BLaER1 treated with 17β-estradiol and CSF1 and Interleukin-3, amounts not matched to agents 10 nM and 100 nM (cell line): ENCODE measurements around the gene UGT1A10.
"Not testable (repeated sequence)": the region's sequence is repeated elsewhere in the genome, so short reads cannot be mapped to it uniquely, and the experiment has no call there.

Experiments used
- H3K27ac ChIP-seq, 11 experiments: shearing (Covaris generic); formaldehyde crosslinking; 2 replicates each; pipeline ENCODE4 v1.8.1; 2022
- H3K27me3 ChIP-seq, 11 experiments: shearing (Covaris generic); formaldehyde crosslinking; 2 replicates each; pipeline ENCODE4 v1.8.1; 2022
- H3K36me3 ChIP-seq, 11 experiments: shearing (Covaris generic); formaldehyde crosslinking; 2 replicates each; pipeline ENCODE4 v1.8.1; 2022
- H3K4me1 ChIP-seq, 10 experiments: shearing (Covaris generic); formaldehyde crosslinking; 2 replicates each; pipeline ENCODE4 v1.8.1; 2022
- H3K4me2 ChIP-seq, 11 experiments: shearing (Covaris generic); formaldehyde crosslinking; 2 replicates each; pipeline ENCODE4 v1.8.1; 2022
- H3K4me3 ChIP-seq, 10 experiments: shearing (Covaris generic); formaldehyde crosslinking; 2 replicates each; pipeline ENCODE4 v1.8.1; 2022
- H3K9ac ChIP-seq, 11 experiments: shearing (Covaris generic); formaldehyde crosslinking; 2 replicates each; pipeline ENCODE4 v1.8.1; 2022
- H3K9me3 ChIP-seq, 11 experiments: shearing (Covaris generic); formaldehyde crosslinking; replicated peaks in 1 of 11; 2 replicates each; pipeline ENCODE4 v1.8.1; 2022
- H4K20me1 ChIP-seq, 11 experiments: shearing (Covaris generic); formaldehyde crosslinking; 2 replicates each; pipeline ENCODE4 v1.8.1; 2022
- Cebpa-rat ChIP-seq, 11 experiments: shearing (Covaris generic); IDR thresholded peaks; 2 replicates each; pipeline ENCODE4 v1.8.1; 2022

UGT1A10 gene

DNA sequence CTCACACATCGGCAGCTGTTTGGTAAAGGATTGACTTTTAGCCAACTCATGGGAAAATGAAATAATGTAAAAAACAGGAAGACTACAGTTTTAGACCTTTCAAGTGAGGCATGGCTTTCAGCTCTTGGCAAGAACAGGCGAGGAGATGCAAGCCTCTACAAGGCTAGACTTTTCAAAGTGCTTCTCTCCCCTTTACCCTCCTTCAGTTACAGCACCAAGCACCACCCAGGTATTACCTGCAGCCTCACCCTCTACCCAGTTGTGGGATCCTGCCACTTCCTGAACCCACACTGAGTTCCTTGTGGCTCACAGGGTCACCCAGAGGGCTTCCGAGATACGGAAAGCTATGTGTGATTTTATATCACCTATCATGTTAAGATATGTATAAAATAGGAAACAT is 14.7 kb downstream of the UGT1A10 start:
- TF ChIP-seq Cebpa-rat (IDR thresholded peaks at IDR 0.05): no peak
- H3K9ac ChIP-seq: no peak overlapping the region

DNA sequence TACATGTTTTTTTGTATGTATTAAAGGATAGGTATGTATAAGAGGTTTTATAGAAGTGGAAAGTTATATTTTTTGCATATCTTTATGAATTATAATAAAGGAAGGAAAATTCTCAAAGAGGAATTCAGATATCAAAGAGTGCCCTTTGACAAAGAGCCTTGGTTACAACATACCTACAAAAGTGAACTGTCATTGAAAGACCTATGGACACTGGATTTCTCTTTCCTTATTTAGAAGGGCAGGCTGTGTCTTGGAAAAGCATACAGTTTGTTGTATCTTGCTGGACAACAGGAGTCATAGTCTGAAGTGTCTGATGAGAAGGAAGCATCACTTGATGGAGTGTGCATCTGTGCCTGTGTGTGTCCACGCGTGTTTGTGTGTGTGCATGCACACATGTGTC is 15.2 kb downstream of the UGT1A10 start:
- Histone ChIP-seq H3K9ac (no peak overlapping the region), H3K4me3 (no peak overlapping the region), H3K36me3 (no peaks in the 10 kb centered on the region), H3K4me2 (no peak overlapping the region), H3K27me3 (no peaks in the 10 kb centered on the region), H3K4me1 (no peaks in the 10 kb centered on the region), H3K9me3 (peaks cover 8 to 14% (median 10%) of the 10 kb centered on the region in 11 experiments), H3K27ac (no peak overlapping the region), H4K20me1 (no peaks in the 10 kb centered on the region)
- no peak for TF ChIP-seq Cebpa-rat (IDR thresholded peaks at IDR 0.05)

More for the DNA sequence above, 14.7 kb downstream of the UGT1A10 start:
- H3K4me1 ChIP-seq: no peaks in the 10 kb centered on the region
- H3K27ac ChIP-seq: no peak overlapping the region
- H4K20me1 ChIP-seq: no peaks in the 10 kb centered on the region
- H3K36me3 ChIP-seq: no peaks in the 10 kb centered on the region; a peak in 1 of 22 replicates
- no peaks in the 10 kb centered on the region for H3K27me3 ChIP-seq
- peaks cover 12 to 19% (median 14%) of the 10 kb centered on the region in 11 experiments for H3K9me3 ChIP-seq
- no peak overlapping the region for H3K4me3 ChIP-seq
- no peak overlapping the region for H3K4me2 ChIP-seq

DNA sequence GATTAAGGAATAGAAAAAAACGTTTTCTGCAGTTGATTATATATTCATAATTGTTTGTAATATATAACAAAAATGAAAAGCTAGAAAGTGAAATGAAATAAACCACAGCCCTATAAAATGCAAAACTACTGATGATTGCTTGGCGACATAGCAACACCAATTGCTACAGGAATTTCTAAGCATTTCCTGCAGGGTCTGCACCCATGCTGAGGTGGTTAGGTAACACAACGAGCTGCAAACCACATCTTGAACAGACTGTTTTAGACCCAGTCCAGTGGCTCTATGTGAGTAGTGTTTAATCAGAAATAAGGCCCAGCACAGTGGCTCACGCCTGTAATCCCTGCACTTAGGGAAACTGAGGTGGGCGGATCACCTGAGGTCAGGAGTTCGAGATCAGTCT is 18.3 kb downstream of the UGT1A10 start:
- H3K36me3 ChIP-seq: no peaks in the 10 kb centered on the region
- no peaks in the 10 kb centered on the region for H4K20me1 ChIP-seq

DNA sequence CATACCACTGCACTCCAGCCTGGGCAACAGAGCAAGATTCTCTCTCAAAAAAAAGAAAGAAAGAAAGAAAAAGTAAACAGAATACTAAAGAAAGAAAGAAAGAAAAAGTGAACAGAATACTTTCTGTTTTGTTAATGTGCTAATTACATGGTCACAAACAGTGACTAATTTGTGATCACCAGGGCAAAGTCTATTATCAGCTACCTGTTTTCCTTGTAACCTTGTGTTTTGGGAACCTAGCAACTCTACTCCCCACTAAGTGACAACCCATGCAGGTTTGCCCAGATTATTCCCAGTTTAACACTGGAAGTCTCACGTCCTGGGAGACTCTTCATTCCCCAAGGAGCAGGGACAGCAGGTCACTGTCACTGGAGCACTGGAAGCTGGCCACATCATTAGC is 18.8 kb downstream of the UGT1A10 start:
- Histone ChIP-seq H3K27me3 (no peaks in the 10 kb centered on the region), H3K4me3 (no peak overlapping the region)

More for the DNA sequence above, 18.3 kb downstream of the UGT1A10 start:
- no peaks in the 10 kb centered on the region for H3K9me3 ChIP-seq
- no peak overlapping the region for H3K9ac ChIP-seq
- no peaks in the 10 kb centered on the region for H3K4me1 ChIP-seq
- no peaks in the 10 kb centered on the region for H3K27me3 ChIP-seq
- no peak overlapping the region for H3K4me2 ChIP-seq
- TF ChIP-seq Cebpa-rat (IDR thresholded peaks at IDR 0.05): no peak
- H3K27ac ChIP-seq: no peak overlapping the region
- no peak overlapping the region for H3K4me3 ChIP-seq

DNA sequence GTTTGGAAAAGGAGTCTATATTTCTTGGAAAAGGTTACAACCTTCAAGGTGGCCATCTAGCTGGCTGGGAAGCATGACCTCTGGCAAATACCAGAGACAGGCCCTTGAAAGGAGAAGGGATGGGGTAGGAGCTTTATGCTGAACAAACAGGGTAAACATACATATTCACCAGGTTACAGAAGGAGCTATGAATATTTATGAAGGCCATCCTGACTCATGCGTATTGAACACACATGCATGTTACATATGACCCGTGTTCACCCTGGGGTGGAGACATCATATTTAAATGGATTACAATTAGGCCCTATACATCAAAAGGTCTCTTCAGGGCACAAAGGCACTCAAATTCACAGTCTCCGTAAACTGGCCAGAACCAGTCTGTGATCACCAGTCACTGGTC is 19.7 kb downstream of the UGT1A10 start:
- not testable (repeated sequence) for H3K4me2 ChIP-seq, H3K27me3 ChIP-seq, H3K4me1 ChIP-seq, H3K9me3 ChIP-seq, H3K27ac ChIP-seq, H3K4me3 ChIP-seq, H3K36me3 ChIP-seq, H4K20me1 ChIP-seq, H3K9ac ChIP-seq

More for the DNA sequence above, 18.8 kb downstream of the UGT1A10 start:
- H3K9ac ChIP-seq: no peak overlapping the region
- H3K9me3 ChIP-seq: no peaks in the 10 kb centered on the region
- no peaks in the 10 kb centered on the region for H3K36me3 ChIP-seq
- TF ChIP-seq Cebpa-rat (IDR thresholded peaks at IDR 0.05): no peak
- no peak overlapping the region for H3K4me2 ChIP-seq
- no peak overlapping the region for H3K27ac ChIP-seq
- H4K20me1 ChIP-seq: no peaks in the 10 kb centered on the region
- no peaks in the 10 kb centered on the region for H3K4me1 ChIP-seq

DNA sequence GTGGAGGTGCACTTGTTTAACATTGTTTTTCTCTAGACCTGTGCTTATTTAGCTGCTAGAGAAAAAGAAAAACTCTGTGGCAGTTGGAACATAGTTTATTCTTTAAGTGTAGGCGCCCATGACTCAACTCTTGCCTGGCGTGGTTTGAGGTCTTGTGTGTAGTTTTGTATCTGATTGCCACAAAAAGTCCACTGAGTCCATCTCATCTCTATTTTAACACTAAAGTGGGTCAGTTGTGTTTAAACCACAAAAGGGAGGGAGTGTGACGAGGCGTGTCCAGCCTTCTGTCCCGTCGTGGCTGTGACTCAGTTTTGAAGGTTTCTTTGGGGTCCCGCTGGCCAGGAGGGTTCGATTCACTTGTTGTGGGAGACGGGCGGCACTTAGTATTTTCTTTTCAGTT is 20.2 kb downstream of the UGT1A10 start:
- Histone ChIP-seq H4K20me1 (no peaks in the 10 kb centered on the region), H3K27ac (no peak overlapping the region), H3K36me3 (no peaks in the 10 kb centered on the region), H3K27me3 (no peaks in the 10 kb centered on the region), H3K9me3 (peaks cover 0 to 9% (median 0%) of the 10 kb centered on the region in 11 experiments; a peak in 2 of 22 replicates), H3K4me2 (no peak overlapping the region), H3K4me3 (no peak overlapping the region), H3K4me1 (no peaks in the 10 kb centered on the region), H3K9ac (no peak overlapping the region)
- TF ChIP-seq Cebpa-rat (IDR thresholded peaks at IDR 0.05): no peak

DNA sequence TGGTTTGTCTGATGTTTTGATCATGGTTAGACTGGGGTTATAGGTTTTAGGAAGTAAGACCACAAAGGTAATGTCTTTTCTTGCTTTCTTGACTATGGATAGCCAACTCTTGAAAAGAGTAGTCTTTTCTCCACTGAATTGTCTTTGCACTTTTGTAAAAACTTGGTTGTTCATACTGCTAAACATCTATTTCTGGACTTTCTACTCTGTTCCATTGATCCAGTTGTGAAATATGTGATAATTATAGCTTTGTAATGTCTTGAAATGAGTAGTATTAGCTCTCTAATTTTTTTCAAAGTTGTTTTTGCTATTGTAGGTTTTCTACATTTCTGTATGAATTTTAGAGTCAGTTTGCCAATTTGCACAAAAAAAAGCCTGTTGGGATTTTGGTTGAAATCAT is 22.4 kb downstream of the UGT1A10 start:
- Histone ChIP-seq H3K9me3 (peaks cover 0 to 9% (median 0%) of the 10 kb centered on the region in 11 experiments; a peak in 3 of 22 replicates), H3K4me1 (no peaks in the 10 kb centered on the region), H3K9ac (no peak overlapping the region), H3K27me3 (no peaks in the 10 kb centered on the region), H3K36me3 (no peaks in the 10 kb centered on the region), H3K4me2 (no peak overlapping the region), H3K4me3 (no peak overlapping the region), H4K20me1 (no peaks in the 10 kb centered on the region), H3K27ac (no peak overlapping the region)
- no peak for TF ChIP-seq Cebpa-rat (IDR thresholded peaks at IDR 0.05)

DNA sequence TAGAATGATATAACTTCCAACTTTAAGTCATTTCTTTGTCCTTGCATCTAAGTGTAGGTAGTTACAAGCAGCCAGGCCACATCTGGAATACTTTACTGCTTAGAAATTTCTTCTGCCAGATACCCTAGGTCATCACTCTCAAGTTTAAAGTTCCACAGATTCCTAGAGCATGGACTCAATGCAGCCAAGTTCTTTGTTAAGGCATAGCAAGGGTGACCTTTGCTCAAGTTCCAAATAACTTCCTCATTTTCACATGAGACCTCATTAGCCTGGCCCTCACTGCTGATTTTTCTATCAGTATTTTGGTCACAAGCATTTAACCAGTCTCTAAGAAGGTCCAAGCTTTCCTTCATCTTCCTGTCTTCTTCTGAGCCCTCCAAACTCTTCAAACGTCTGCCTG is 27.7 kb downstream of the UGT1A10 start:
- Histone ChIP-seq H3K4me3 (no peak overlapping the region), H3K36me3 (no peaks in the 10 kb centered on the region), H3K9ac (no peak overlapping the region), H3K27ac (no peak overlapping the region), H3K4me1 (no peaks in the 10 kb centered on the region), H3K27me3 (no peaks in the 10 kb centered on the region), H4K20me1 (no peaks in the 10 kb centered on the region), H3K9me3 (peaks cover 0 to 15% (median 10%) of the 10 kb centered on the region in 11 experiments; a peak in 13 of 22 replicates), H3K4me2 (no peak overlapping the region)
- TF ChIP-seq Cebpa-rat (IDR thresholded peaks at IDR 0.05): no peak

DNA sequence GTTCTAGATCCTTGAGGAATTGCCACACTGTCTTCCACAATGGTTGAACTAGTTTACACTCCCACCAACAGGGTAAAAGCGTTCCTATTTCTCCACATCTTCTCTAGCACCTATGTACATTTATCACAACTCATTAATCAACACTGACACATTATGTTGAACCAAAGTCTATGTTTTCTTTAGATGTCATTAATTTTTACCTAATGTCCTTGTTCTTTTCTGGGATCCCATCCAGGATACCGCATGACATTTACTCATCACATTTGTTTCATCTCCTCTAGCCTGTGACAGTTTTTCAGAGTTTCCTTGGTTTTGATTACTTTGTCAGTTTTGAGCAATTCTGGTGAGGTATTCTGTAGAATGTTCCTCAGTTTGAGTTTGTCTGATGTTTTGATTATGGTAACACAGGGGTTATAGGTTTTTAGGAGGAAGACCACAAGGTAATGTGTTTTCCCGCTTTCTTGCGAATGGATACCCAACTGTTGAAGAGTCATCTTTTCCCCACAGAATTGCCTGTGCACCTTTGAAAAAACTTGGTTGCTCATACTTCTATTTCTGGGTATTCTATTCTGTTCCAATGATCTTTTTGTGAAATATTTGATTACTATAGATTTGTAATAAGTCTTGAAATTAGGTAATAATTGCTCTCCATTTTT is 32.5 kb downstream of the UGT1A10 start:
- Histone ChIP-seq H3K4me2 (no peak overlapping the region), H3K4me1 (no peaks in the 10 kb centered on the region), H4K20me1 (no peaks in the 10 kb centered on the region), H3K27me3 (no peaks in the 10 kb centered on the region), H3K36me3 (no peaks in the 10 kb centered on the region), H3K9me3 (peaks cover 0 to 14% (median 6%) of the 10 kb centered on the region in 11 experiments; a peak in 11 of 22 replicates), H3K9ac (no peak overlapping the region), H3K4me3 (no peak overlapping the region), H3K27ac (no peak overlapping the region)
- TF ChIP-seq Cebpa-rat (IDR thresholded peaks at IDR 0.05): no peak
